ENCODE measurements around the gene RNF138.

GRCh38 chr18:32112826-32113225 lies 21.2 kb downstream of the RNF138 start:
- TF ChIP-seq CTCF (IDR thresholded peaks at IDR 0.05), result no peak
- TF ChIP-seq POLR2A (IDR thresholded peaks at IDR 0.05), result no peak
